HG02571 (cell line): ENCODE results near the gene RRP1.

ENCODE experiments used
- ATAC-seq: cut with Tn5 transposase; IDR thresholded peaks from one replicate; pipeline ENCODE4 v1.9.1; 2021; ENCODE audit warnings: mild to moderate bottlenecking, moderate library complexity; ENCODE audit not compliant: unreplicated experiment

The RRP1 gene

DNA sequence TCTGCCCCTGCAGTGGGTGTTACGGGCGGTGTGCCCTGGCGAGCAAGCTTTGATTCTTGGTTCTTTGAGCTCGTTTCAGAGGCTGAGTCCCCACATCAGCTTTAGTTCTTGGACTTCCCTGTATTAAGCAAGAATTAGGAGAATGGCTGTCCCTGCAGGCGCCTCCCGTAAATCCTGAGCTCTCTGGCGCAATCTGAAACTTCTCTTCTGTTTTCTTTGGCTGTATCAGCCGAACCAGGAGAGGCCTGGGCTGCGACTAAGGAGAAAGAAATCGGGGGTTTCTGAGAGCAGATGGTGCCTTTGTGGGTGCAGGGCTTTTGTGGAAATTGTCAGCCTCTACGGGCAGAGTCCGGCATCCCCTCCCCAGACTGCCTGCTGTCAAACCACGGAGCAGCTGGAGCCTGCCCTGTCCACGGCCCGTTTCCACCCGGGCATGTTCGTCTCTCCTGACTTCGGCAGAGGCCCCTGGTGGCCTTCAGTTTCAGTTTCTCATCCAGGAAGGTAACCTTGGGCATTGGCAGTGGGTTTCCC lies 31.2 kb upstream of the RRP1 start:
- no peak for ATAC-seq

DNA sequence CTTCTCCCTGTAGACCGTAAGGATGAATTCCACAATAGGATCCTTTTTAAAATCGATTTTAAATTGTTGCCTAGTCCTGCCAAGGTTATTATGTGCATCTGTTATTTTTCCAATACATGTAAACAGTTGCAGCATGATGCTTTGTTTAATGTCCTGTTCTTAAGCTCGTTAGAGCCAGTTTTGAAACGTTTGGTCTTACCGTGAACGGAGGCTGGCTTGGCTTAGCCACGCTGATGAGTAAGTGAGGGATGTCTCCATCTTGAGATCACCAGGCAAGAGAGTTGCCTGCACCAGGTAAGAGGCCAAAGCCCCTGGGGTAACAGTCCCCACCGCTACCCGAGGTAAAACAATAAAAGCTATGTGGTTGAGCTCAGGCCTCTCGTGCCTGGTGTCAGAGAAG lies 30.6 kb upstream of the RRP1 start:
- ATAC-seq: no peak

DNA sequence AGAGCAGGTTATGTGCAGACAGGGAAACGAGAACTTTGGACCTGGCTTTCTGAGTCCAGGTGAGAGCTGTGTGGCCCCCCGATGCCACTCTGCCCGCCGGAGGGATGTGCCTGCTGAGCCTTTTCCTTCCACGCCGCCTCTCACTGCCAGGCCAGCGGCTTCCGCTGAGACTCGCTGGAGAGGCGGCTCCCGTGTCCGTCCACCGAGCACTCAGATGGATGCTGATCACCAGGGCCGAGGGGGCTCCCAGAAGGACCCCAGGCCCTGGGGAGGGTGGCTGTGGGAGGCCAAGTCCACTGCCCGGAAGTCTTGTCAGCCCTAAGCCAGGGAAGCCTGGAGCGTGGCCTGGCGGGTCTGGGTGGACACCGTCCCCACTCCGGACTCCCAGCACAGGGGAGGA lies 29.7 kb upstream of the RRP1 start:
- ATAC-seq: no peak

DNA sequence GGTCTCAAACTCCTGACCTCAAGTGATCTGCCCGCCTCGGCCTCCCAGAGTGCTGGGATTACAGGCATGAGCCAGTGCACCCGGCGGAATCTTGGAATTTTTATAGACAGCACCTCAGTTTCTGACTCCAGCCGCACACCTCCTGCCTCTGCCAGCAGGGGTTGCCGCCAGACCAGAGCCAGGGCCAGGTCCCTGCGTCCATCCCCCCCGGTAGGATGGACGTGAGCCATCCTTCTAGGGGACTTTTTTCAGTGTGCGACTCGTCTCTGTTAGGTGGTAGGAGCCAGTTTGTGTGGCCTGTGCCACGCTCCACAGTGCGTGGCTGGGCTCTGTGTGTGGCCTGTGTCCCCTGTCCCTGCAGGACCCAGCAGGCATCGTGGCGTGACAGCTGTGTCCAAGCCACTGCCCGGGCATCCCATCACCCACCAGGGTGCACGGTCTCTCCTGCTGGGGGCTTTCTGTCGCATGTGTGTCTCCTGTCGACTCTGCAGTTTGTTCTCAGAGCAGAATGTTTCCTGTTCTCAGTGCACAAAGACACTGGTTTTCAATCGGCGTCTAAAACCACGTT lies 28.9 kb upstream of the RRP1 start:
- no peak for ATAC-seq

DNA sequence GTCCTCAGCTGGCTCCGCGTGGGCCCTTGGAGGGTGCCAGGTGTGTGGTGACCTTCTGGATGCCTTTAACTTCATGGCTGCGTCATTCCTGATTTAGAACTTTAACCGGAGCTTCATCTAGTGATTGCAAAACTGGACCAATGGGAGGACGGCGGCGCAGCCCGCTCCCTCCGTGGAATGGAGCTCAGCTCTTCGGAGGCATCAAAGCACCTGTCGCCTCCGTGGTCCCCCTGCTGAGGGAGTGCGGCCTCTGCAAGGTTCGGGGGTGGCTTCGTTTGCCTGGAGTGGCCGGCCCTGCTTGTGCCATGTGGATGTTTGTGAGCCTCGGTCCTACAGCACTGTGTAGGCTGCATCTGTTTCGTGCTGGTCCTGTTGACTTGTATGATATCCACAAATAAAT lies 27.5 kb upstream of the RRP1 start:
- no peak for ATAC-seq

DNA sequence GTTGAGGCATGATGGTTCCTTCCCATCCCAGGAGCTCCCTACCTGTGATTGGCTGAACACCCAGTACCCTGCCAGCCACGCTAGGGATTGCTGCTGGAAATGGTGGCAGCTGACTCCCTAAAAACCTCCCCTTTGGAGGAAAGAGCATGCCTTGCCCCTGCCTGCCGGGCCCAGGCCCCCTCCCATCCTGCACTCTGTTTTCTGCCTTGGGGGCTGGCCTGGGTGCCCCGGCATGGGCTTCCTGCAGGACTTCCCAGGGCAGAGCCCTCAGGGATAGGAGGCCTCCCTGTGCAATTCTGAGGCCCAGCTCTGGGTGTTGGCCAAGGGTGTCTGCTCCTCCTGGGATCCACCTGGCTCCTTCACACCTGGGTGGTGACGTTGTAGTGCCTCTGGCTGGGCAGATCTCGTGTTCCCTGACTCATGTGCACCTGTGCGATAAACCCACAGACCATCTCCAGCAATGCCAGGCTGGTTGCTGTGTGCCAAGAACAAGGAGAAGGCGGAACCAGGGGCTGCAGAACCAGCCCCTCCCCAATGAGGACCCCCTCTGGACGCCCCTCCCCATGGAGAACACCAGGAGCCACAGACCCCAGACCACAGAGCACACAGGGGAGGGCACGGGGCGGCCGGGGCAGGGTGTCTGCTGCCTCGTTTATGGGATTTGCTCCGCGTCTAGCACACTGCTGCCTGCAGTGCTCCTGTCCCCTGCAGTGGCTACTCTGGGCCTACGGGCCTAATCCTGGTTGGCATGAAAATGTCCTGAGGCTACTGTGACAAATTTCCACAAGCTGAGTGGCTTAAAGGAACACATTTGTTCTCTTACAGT lies 26.9 kb upstream of the RRP1 start:
- no peak for ATAC-seq

DNA sequence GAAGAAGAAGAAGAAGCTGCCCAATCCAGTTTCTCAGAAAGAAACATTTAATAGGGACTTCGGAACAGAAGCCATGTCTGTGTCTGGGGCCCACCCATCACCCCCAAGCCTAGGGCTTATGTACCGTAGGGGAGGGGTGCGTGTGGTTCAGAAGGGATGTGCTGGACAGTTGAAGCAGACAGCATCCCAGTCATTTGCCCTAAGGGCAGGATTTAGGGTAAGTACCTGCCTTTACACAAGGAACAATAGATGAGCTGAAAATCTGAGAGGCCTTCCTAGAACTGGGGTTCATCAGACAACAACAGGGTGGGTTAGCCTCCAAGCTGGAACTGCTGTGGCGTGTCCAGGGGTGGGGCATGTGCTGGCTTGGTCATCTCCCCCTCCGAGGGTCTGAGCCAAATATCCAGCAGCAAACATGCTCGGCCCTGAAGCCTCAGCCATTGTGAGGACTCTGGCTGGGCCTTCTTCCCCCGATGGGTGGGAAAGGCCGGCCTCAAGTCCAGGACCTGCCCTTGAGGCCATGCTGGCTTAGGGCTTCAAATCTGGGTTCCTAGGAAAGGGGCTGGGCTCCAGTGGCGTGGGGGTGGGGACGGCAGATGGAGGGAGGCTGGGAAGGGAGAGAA lies 25.4 kb upstream of the RRP1 start:
- ATAC-seq: no peak

DNA sequence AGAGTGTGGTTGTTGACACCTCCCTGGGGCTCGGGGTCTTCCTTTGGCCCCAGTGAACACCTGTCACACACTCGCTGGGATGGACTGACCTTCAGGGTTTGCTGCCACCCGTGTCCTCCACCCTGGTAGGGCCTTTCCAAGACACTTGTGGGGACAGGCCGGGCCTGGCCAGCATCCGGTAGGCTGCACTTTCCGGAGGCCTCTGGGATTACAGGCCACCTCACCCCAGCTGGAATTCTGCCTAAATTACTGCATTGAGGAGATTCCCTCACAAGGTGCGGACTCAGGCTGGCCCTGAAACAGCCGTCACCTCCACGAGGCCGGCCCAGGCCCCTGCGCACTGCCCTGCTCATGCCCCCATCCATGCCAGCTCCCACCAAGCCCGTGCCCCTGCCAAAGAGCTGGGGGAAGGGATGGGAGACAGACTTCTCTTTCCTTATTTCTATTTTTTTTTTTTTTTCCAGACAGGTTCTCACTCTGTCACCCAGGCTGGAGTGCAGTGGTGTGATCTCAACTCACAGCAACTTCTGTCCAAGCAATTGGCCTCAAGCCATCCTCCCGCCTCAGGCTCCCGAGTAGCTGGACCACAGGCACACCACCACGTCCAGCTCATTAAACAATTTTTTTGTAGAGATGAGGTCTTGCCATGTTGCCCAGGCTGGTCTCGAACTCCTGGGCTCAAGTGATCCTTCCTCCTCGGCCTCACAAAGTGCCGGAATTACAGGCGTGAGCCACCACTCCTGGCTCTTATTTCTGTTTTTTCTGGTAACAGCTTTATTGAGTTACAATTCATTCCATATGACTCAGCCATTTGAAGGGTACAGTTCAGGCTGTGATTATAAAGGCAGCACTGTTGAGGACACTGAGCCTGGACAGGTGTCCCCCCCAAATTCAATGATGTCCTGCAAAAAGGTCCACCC lies 24.5 kb upstream of the RRP1 start:
- no peak for ATAC-seq

DNA sequence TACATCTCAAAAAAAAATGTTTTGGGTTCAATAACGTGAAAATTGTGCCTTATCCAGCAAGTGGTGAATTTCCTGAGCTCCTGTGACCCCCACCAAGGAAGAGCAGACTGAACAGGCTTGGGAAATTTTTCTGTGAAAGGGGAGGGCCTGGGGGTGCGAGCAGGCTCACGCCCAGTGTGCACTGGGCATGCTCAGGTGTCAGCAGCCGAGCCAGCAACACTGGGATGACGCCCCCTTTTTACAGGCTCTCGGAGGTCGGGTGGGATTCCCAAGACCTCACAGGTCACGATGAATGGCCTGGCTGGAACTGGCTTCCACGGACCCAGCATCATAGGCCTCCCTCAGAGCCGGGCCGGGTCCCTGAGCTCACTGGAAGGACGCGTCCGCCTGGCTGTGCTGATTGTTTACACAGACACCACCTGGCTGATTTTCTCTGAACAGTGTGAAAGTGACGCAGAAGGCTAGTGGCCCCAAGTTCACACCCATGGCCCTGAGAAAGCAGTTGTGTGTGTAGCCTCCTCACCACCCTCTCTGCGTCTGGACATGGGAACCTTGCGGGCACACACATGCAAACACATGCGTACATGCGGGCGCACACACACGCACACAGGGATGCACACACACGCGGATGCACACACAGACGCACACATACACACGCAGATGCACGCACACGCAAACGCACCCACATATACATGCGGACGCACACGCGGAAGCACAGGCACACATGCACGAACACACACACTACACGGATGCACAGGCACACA lies 22.5 kb upstream of the RRP1 start:
- ATAC-seq: no peak

DNA sequence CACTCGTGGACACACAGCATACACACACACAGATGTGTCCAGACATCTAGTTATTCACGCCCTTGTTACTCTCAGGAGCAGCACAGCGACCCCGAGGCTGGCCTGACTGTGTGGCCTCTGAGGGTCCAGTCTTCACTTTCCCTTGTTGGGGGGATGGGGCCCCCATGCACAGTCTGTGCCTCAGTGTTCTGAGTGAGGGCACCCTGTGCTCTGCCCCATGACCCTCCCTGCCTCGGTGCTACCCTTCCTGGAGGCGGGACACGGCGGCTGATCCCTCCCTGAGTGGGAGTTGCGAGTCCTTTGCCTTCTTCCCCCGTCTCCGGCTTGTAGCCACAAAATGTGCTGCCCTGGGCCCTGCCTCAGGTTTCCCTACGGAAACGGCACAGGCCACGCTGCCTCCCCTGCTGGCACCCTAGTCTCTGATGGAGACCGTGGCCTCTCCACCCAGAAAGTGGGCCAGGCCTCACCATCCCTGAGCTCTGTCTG lies 21.8 kb upstream of the RRP1 start:
- no peak for ATAC-seq

DNA sequence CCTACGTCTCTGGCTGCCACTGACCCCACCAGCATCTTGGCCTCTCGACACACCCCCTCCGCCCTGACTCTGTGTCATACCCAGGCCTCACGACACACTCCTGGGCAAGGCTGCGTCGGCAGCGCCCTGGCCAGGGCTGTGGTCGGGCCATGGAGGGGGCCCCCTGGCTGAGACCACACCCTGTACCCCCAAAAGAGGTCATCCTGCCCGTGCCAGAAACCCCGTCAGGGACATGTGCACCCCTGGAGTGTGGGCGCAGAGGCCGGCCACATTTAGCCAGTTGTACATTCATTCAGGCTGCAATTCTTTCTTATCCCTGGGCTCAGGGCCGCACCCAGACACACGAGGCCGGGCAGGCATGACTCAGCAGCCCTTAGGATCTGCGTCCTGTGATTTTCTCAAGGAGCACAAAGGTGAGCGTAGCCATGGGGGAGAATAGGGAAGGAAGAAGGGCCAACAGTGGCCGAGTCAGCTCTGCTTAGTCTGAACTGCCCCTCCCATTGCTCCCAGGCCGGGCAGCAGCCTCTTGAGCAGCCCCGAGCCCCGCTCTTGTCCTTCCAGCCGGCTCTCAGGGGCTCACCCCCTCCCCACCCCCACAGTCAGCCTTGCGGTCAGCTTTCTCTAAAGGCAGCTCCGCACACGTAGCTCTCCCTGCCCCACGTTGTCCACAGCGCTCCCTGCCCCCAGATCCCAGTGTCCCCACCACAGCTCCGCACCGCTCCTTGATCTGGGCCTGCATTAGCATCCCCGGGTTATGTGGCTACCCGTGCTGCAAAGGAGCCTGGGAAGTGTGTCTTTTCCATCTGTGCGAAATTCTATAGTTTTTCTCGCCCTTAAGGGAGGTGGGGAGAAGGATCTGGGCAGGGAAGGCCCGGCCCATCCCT lies 21.2 kb upstream of the RRP1 start:
- ATAC-seq: no peak

DNA sequence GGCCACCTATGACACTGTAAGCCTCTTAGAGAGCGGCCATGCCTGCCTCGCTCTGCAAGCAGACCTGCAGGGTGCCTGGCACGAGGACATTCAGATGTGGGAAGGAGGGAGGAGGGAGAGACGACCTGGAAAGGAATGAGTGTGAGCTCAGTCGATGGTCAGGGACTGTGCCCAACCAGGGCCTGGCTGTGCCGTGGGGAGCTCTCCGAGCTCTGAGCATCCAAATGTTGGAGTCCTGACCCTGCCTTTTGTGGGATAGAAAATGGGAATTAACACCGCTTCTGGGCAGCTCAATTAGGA lies 20.6 kb upstream of the RRP1 start:
- ATAC-seq: no peak

DNA sequence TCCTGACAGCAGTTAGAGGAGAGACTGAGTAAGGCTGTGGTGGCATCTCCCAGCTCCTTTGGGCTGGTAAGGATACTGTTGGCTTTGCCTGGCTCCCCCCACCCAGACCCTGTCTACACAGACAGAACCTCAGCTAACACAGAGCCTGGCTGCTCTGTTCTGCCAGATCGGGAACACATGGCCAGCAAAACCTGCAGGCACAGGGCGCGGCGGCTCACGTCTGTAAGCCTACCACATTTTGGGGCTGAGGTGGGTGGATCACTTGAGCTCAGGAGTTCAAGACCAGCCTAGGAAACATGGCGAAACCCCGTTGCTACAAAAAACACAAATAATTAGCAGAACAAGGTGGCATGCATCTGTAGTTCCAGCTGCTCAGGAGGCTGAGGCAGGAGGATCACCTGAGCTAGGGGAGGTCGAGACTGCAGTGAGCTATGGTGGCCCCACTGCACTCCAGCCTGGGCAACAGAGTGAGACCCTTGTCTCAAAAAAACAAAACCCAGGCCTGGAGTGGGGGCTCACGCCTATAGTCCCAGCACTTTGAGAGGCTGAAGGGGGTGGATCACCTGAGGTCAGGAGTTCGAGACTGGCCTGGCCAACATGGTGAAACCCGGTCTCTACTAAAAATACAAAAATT lies 19.9 kb upstream of the RRP1 start:
- no peak for ATAC-seq

DNA sequence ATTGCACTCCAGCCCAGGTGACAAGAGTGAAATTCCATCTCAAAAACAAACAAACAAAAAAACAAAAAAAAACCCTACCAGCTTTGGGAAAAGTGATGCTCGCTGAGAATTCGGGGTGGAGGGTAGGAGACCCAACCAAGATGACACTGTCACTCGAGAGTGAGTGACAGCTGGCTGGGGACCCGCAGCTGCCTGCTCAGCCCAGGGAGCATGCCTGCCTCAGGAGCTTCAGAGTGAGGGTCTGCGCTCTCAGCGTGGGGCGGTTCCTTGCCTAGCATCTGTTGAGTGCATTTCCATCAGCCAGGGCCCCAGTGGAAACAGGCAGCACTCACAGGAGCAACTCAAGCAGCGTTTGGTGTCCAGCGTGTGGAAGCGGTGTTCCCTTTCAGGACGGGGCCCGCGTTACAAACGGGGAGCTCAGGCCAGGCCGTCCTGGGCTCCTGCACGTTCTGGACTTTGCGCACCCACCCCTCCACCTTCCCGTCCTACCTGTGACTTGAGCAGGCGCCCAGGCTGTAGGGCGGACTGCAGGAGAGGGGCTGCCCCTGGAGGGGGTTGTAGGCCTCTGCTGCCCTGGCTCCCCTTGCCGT lies 19.2 kb upstream of the RRP1 start:
- no peak for ATAC-seq

DNA sequence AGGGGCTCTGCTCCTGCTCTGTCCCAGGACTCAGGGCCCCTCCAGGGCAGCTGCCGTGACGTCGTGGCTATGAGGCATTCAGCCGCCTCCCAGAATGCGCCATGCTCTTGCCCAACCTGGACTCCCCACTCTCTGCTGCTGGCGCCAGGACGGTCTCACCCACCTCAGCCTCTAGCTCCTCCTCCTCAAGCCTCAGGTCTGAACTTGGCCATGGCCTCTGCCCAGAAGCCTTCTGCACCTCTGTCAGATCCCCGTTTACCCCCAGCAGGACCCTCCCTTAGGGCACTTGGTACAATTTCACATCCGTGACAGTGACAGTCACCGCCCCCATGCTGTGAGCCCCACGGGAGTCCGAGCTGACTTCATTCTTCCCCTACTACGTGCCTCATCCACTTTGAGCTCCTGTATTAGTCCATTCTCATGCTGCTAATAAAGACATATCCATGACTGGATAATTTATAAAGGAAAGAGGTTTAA lies 18.1 kb upstream of the RRP1 start:
- no peak for ATAC-seq

DNA sequence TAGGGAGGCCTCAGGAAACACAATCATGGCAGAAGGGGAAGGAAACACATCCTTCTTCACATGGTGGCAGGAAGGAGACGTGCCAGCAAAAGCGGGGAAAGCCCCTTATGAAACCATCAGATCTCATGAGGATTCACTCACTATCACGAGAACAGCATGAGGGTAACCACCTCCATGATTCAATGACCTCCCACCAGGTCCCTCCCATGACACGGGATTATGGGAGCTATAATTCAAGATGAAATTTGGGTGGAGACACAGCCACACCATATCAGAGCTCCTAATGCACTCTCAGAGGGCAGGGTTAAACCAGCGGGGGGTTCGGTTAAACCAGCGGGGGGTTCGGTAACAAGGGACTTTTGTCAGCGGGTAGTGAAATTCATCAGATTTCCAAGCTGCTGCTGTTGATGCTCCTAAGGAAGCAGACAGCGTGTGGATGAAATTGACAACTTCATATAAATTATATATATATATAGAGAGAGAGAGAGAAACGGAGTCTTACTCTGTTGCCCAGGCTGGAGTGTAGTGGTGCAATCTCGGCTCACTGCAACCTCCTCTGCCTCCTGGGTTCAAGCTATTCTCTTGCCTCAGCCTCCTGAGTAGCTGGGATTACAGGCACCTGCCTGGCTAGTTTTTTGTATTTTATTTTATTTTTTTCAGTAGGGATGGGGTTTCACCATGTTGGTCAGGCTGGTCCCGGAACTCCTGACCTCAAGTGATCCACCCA lies 17.5 kb upstream of the RRP1 start:
- no peak for ATAC-seq

DNA sequence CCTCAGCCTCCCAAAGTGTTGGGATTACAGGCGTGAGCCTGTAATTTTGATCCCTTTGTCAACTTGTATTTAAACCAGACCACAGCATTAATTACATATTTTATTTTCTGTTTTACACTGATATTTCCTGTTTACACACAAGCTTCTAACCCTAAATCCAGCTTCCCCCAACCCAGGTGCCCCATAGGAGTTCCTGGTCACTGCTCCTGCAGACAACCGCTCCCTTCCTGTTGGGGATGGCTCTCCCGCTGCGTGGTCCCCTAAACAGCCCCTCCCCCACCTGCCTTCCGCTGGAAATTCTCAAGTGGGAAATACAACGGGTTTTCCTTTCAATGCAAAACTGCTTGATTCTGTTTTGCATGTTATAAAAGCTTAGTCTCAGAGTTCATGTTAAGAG lies 17.0 kb upstream of the RRP1 start:
- ATAC-seq: no peak

DNA sequence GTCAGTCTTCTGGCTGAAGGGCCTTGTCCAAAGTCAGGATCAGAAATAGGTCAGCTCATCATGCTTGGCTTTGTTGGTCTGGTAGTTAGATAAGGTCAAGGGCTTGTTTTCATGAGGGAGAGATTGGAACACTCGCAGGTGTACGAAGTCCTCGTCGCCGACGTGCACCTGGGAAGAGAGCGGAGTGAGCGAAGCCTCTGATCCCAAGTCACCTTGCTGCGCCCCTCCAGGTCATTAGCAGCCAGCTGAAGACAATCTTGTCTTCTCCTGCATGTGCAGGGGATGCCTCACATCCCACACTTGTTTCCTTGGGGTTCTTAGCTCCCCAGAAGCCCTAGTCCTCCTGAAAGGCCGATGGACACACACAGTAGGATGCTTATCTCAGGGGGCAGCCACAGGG lies 15.2 kb upstream of the RRP1 start:
- ATAC-seq: no peak
